ENCODE measurements around the gene MARCHF9. TPM values are rescaled to one million over a fixed set of nuclear protein-coding genes. Genes with fewer than 3 reads are reported as not detected.
A peak's percentile ranks its signal among the peaks of the same experiment; 100 is the strongest.
"Not testable (repeated sequence)": the region's sequence is repeated elsewhere in the genome, so short reads cannot be mapped to it uniquely, and the experiment has no call there.

The MARCHF9 gene
- total RNA-seq, 1 donor from 2014 or later: 15.0 TPM

DNA sequence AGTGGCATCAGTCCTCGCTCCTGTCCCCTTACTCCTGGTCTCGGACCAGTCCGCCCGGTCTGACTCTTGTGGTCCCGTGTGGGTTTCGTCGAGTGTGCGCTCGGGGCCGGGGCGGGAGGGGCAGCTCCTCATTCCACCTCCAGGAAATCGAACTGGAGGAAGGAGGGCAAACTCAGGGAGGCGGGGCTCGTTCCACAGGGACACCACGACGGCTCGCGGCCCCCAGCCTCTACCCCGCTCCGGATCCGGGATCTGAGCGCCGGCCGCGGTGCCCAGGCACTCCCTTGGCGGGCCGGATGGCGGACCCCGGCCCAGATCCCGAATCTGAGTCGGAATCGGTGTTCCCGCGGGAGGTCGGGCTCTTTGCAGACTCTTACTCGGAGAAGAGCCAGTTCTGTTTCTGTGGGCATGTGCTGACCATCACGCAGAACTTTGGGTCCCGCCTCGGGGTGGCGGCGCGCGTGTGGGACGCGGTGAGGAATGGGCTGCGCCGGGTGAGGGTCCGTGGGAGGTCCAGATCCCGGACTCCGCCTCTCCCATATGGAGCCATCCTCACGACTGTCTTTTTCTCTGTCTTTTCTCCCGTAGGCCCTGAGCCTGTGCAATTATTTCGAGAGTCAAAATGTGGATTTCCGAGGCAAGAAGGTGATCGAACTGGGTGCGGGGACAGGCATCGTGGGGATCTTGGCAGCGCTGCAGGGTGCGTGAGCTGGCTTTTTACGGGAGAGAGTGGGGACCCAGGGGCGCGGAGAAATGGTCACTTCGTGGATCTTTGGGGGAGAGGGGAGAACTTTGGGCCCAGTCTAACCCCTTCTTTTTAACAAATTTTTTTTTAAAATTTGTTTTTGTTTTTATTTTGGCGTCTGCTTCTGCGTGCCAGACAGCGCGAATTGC, 17.8 kb downstream of the MARCHF9 start, which contains the start of gene EEF1AKMT3:
Gene EEF1AKMT3 (plus strand): TSS at position 186 of the 894 bp plus-strand sequence. CDS start 111 bp downstream, at position 297.
- Mint-ChIP-seq H3K27ac (peak within 1 kb of the TSS; percentile 99), H3K9me3 (no peaks in the 10 kb centered on the region), H3K36me3 (peaks cover 19% of the 10 kb centered on the region), H3K4me1 (ENCODE audit: unreplicated experiment) (peaks cover 21% of the 10 kb centered on the region), H3K4me3 (peak within 1 kb of the TSS; percentile 99), H3K27me3 (peaks cover 9% of the 10 kb centered on the region)
- no peak for TF ChIP-seq CTCF (conservative IDR thresholded peaks at IDR 0.05)
- DNase-seq (ENCODE audit: extremely low spot score, unreplicated experiment): peak; percentile 78

- not testable (repeated sequence) for H3K9me3 Mint-ChIP-seq; H3K27me3 Mint-ChIP-seq; H3K27ac Mint-ChIP-seq; DNase-seq (ENCODE audit: extremely low spot score, unreplicated experiment)
- peaks cover 21% of the 10 kb centered on the region for H3K4me1 Mint-ChIP-seq (ENCODE audit: unreplicated experiment)
- H3K36me3 Mint-ChIP-seq: peaks cover 11% of the 10 kb centered on the region
- peak overlapping the region; percentile 35 for H3K4me3 Mint-ChIP-seq
These were observed 19.7 kb downstream of the MARCHF9 start for GRCh38 chr12:57774634-57775033.

DNA sequence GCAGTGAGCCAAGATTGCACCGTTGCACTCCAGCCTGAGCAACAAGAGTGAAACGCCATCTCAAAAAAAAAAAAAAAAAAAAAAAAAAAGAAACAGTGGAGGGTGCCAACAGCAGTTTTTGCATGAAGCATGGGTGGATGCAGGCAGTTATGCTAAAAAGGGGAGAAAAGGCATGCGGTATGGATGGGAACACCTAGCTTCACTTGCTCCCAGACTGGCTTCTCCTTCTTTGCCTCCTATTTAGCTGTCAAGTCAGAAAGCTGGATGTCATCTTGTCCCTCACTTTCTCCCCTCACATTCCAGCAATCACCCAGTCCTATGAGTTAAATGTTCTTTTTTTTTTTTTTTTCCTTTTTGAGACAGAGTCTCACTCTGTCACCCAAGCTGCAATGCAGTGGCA, 20.1 kb downstream of the MARCHF9 start:
- Mint-ChIP-seq H3K9me3 (no peaks in the 10 kb centered on the region), H3K4me1 (ENCODE audit: unreplicated experiment) (peaks cover 21% of the 10 kb centered on the region), H3K27me3 (no peaks in the 10 kb centered on the region), H3K36me3 (peaks cover 7% of the 10 kb centered on the region), H3K27ac (no peak overlapping the region), H3K4me3 (no peak overlapping the region)
- no peak for TF ChIP-seq CTCF (conservative IDR thresholded peaks at IDR 0.05)
- DNase-seq (ENCODE audit: extremely low spot score, unreplicated experiment): no peak

- Mint-ChIP-seq H3K4me3 (no peak overlapping the region), H3K9me3 (no peaks in the 10 kb centered on the region), H3K4me1 (ENCODE audit: unreplicated experiment) (peaks cover 17% of the 10 kb centered on the region), H3K27me3 (no peaks in the 10 kb centered on the region), H3K27ac (no peak overlapping the region), H3K36me3 (peaks cover under 1% of the 10 kb centered on the region)
- TF ChIP-seq CTCF (conservative IDR thresholded peaks at IDR 0.05): no peak
- DNase-seq (ENCODE audit: extremely low spot score, unreplicated experiment): no peak
These were observed 20.8 kb downstream of the MARCHF9 start for GRCh38 chr12:57775563-57776246.

- Mint-ChIP-seq H3K27me3 (no peaks in the 10 kb centered on the region), H3K4me1 (ENCODE audit: unreplicated experiment) (peaks cover 11% of the 10 kb centered on the region), H3K36me3 (no peaks in the 10 kb centered on the region), H3K27ac (no peak overlapping the region), H3K9me3 (no peaks in the 10 kb centered on the region), H3K4me3 (no peak overlapping the region)
- no peak for DNase-seq (ENCODE audit: extremely low spot score, unreplicated experiment)
- no peak for TF ChIP-seq CTCF (conservative IDR thresholded peaks at IDR 0.05)
These were observed 21.3 kb downstream of the MARCHF9 start for GRCh38 chr12:57776247-57776587.

DNA sequence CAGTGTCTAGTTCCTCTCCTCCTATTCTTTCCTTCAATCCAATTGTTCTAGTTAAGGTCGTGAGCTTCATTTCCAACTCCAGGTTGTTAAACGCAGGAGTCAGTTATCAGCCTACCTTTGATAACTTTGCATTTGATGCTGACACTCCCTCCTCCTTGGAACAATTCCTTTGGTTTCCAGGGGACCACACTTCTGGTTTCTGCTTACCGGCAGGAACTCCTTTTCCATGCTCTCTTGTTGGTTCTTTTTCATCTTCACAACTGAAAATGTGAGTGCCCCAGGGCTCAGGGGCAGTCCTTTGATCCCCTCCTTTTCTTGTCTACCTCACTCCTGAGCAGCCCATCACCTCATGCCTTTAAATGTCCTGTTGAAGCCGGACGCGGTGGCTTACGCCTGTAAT, 22.5 kb downstream of the MARCHF9 start:
- Mint-ChIP-seq H3K27me3 (no peaks in the 10 kb centered on the region), H3K36me3 (no peaks in the 10 kb centered on the region), H3K27ac (no peak overlapping the region), H3K4me1 (ENCODE audit: unreplicated experiment) (peaks cover 6% of the 10 kb centered on the region), H3K9me3 (no peaks in the 10 kb centered on the region), H3K4me3 (no peak overlapping the region)
- DNase-seq (ENCODE audit: extremely low spot score, unreplicated experiment): no peak
- TF ChIP-seq CTCF (conservative IDR thresholded peaks at IDR 0.05): no peak

Data from type B pancreatic cell (in vitro differentiated cells).